Fibroblast of the aortic adventitia (primary cell): ENCODE data around the gene TGM5. TPM values are rescaled to one million over a fixed set of nuclear protein-coding genes. Genes with fewer than 3 reads are reported as not detected.
"Not testable (repeated sequence)": the region's sequence is repeated elsewhere in the genome, so short reads cannot be mapped to it uniquely, and the experiment has no call there.

Experiments used
- DNase-seq: peaks from one replicate; pipeline ENCODE4 v3.0.0-alpha.2; 2010; ENCODE audit warnings: low read depth
- H3K4me3 ChIP-seq: 2 replicates; pipeline ENCODE4 v1.5.1; 2011; ENCODE audit warnings: low read depth, mild to moderate bottlenecking, control low read depth, low read length, moderate library complexity
- CTCF ChIP-seq: IDR thresholded peaks from 2 replicates; pipeline ENCODE4 v1.5.1; 2011; ENCODE audit warnings: mild to moderate bottlenecking, low read length, control low read depth, inconsistent platforms; ENCODE audit not compliant: insufficient read depth
- total RNA-seq: library from RNA; depleted of rRNA; stranded (reverse); fragments of >200 nt; gene quantifications from 2 replicates; pipeline ENCODE4 v1.2.3, GENCODE V29; 2012; ENCODE audit warnings: low replicate concordance

Gene TGM5
- total RNA-seq, 1 donor: not detected

- no peak for TF ChIP-seq CTCF
- no peak for DNase-seq
- no peak overlapping the region for H3K4me3 ChIP-seq
These were observed 58.4 kb downstream of the TGM5 start for GRCh38 chr15:43208052-43209002.

- no peak overlapping the region for H3K4me3 ChIP-seq
- DNase-seq: no peak
- no peak for TF ChIP-seq CTCF
These were observed 59.7 kb downstream of the TGM5 start for GRCh38 chr15:43207024-43207423.

GRCh38 chr15:43206054-43206453 is 60.7 kb downstream of the TGM5 start:
- no peak for DNase-seq
- H3K4me3 ChIP-seq: no peak overlapping the region
- no peak for TF ChIP-seq CTCF

- DNase-seq: peak; percentile 68
- no peak overlapping the region for H3K4me3 ChIP-seq
- TF ChIP-seq CTCF: peak; percentile 70
These were observed 62.5 kb downstream of the TGM5 start for GRCh38 chr15:43204016-43204901.

- TF ChIP-seq CTCF: no peak
These were observed 66.7 kb downstream of the TGM5 start for GRCh38 chr15:43199945-43200488.

GRCh38 chr15:43198992-43199391 is 67.7 kb downstream of the TGM5 start:
- H3K4me3 ChIP-seq: no peak overlapping the region
- DNase-seq: no peak
- TF ChIP-seq CTCF: no peak

More at GRCh38 chr15:43199945-43200488, 66.7 kb downstream of the TGM5 start:
- no peak overlapping the region for H3K4me3 ChIP-seq
- no peak for DNase-seq

- DNase-seq, H3K4me3 ChIP-seq: not testable (repeated sequence)
These were observed 68.2 kb downstream of the TGM5 start for GRCh38 chr15:43198556-43198955.

GRCh38 chr15:43197773-43198172 is 69.0 kb downstream of the TGM5 start:
- DNase-seq: not testable (repeated sequence)

More at GRCh38 chr15:43197773-43198172, 69.0 kb downstream of the TGM5 start:
- H3K4me3 ChIP-seq: not testable (repeated sequence)
